ENCODE measurements around the gene FLII.

FLII gene

DNA sequence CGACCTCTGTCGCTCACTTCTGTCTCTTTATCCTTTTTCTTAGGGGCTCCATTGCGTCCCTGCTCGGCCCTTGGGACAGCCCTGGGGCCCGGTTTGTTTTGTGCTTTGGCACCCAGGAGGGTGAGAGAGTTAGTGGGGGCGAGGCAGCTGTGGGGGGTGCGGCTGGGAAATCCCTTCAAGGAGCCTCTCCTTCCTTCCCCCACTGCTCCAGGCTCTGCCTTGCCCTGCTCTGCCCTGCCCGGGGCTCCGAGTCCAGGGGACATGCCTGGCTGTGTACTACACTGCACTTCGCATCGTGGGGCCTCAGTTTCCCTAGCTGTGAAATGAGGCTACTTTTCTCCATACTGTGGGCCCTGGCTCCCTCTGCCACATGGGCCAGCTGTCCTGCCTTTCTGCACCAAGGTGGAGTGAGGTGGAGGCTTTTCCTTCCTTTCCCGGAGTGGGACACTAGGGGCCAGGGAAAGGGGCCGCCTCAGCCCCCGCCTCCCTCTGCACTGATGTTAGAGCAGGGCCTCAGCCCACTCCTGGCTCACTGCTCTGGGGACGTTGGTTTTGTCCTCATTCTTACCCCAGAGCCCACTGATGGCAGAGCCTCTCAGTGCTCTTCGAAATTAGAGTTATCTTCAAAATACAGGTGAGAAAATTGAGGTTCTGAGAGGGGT lies 32.1 kb downstream of the FLII start:
- Histone ChIP-seq H3K9me3 (ENCODE audit: control insufficient read depth, insufficient read depth, low read depth, low read length) (no peaks in the 10 kb centered on the region), H3K27ac (ENCODE audit: extremely low read depth, low read depth, low read length) (peak overlapping the region; percentile 68; the same call in 1 of the 2 replicates), H3K4me1 (ENCODE audit: control insufficient read depth, insufficient read depth, low read length) (peaks cover 4% of the 10 kb centered on the region; the same call in 1 of the 2 replicates), H3K4me3 (ENCODE audit: low read depth, low read length) (peak overlapping the region; percentile 48), H3K36me3 (ENCODE audit: control insufficient read depth in 2 of 2, insufficient read depth in 1 of 2, low read length in 2 of 2) (peaks cover 0 to 7% of the 10 kb centered on the region in 2 experiments; a peak in 2 of 3 replicates)
- CTCF ChIA-PET: interaction anchor here (0.6 kb wide), 2 partner anchors 87 to 399 kb away, joined by 3 to 4 read pairs; no protein-coding TSS in a partner anchor
- POLR2A ChIA-PET: no interaction called here
- TF ChIP-seq ZNF670 (tag by site-specific recombination; IDR thresholded peaks at IDR 0.05; ENCODE audit: low read depth) (no peak), ZNF184 (tag by site-specific recombination; IDR thresholded peaks at IDR 0.05) (no peak), ZNF791 (tag by site-specific recombination; IDR thresholded peaks at IDR 0.05) (no peak), ZNF132 (tag by site-specific recombination; IDR thresholded peaks at IDR 0.05; ENCODE audit: borderline replicate concordance) (no peak), ZBTB20 (tag by site-specific recombination; IDR thresholded peaks at IDR 0.05) (peak; percentile 44; the same call in 1 of the 2 replicates), ZNF596 (tag by site-specific recombination; IDR thresholded peaks at IDR 0.05) (no peak), RBAK (tag by site-specific recombination; IDR thresholded peaks at IDR 0.05) (no peak), ZNF354C (tag by site-specific recombination; IDR thresholded peaks at IDR 0.05; ENCODE audit: borderline replicate concordance, low read depth) (no peak), ZNF707 (tag by site-specific recombination; IDR thresholded peaks at IDR 0.05) (no peak), ZNF324 (tag by site-specific recombination; IDR thresholded peaks at IDR 0.05) (no peak), ZNF660 (tag by site-specific recombination; IDR thresholded peaks at IDR 0.05) (no peak), ZNF549 (tag by site-specific recombination; IDR thresholded peaks at IDR 0.05) (no peak), ZBTB44 (tag by site-specific recombination; IDR thresholded peaks at IDR 0.05) (no peak), ZNF571 (tag by site-specific recombination; IDR thresholded peaks at IDR 0.05) (no peak), ZBTB49 (tag by site-specific recombination; IDR thresholded peaks at IDR 0.05; ENCODE audit: low read depth) (no peak), ZNF548 (tag by site-specific recombination; IDR thresholded peaks at IDR 0.05) (no peak), ZNF704 (tag by site-specific recombination; IDR thresholded peaks at IDR 0.05) (no peak), ZNF335 (tag by site-specific recombination; conservative IDR thresholded peaks at IDR 0.05) (no peak), ZBTB6 (tag by site-specific recombination; IDR thresholded peaks at IDR 0.05) (no peak), GLIS1 (tag by site-specific recombination; IDR thresholded peaks at IDR 0.05) (peak; percentile 85), ZNF239 (tag by site-specific recombination; IDR thresholded peaks at IDR 0.05) (no peak)
- TF ChIP-seq, protein P1, sequence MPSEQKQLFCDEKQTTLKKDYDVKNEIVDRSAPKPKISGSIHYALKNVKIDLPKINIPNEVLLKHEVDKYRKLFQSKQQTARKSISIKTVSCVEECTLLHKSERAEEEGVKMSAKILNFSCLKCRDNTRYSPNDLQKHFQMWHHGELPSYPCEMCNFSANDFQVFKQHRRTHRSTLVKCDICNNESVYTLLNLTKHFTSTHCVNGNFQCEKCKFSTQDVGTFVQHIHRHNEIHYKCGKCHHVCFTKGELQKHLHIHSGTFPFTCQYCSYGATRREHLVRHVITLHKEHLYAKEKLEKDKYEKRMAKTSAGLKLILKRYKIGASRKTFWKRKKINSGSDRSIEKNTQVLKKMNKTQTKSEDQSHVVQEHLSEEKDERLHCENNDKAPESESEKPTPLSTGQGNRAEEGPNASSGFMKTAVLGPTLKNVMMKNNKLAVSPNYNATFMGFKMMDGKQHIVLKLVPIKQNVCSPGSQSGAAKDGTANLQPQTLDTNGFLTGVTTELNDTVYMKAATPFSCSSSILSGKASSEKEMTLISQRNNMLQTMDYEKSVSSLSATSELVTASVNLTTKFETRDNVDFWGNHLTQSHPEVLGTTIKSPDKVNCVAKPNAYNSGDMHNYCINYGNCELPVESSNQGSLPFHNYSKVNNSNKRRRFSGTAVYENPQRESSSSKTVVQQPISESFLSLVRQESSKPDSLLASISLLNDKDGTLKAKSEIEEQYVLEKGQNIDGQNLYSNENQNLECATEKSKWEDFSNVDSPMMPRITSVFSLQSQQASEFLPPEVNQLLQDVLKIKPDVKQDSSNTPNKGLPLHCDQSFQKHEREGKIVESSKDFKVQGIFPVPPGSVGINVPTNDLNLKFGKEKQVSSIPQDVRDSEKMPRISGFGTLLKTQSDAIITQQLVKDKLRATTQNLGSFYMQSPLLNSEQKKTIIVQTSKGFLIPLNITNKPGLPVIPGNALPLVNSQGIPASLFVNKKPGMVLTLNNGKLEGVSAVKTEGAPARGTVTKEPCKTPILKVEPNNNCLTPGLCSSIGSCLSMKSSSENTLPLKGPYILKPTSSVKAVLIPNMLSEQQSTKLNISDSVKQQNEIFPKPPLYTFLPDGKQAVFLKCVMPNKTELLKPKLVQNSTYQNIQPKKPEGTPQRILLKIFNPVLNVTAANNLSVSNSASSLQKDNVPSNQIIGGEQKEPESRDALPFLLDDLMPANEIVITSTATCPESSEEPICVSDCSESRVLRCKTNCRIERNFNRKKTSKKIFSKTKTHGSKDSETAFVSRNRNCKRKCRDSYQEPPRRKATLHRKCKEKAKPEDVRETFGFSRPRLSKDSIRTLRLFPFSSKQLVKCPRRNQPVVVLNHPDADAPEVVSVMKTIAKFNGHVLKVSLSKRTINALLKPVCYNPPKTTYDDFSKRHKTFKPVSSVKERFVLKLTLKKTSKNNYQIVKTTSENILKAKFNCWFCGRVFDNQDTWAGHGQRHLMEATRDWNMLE (tag by site-specific recombination; conservative IDR thresholded peaks at IDR 0.05; ENCODE audit: low read depth): no peak
- TF ChIP-seq, protein P2, sequence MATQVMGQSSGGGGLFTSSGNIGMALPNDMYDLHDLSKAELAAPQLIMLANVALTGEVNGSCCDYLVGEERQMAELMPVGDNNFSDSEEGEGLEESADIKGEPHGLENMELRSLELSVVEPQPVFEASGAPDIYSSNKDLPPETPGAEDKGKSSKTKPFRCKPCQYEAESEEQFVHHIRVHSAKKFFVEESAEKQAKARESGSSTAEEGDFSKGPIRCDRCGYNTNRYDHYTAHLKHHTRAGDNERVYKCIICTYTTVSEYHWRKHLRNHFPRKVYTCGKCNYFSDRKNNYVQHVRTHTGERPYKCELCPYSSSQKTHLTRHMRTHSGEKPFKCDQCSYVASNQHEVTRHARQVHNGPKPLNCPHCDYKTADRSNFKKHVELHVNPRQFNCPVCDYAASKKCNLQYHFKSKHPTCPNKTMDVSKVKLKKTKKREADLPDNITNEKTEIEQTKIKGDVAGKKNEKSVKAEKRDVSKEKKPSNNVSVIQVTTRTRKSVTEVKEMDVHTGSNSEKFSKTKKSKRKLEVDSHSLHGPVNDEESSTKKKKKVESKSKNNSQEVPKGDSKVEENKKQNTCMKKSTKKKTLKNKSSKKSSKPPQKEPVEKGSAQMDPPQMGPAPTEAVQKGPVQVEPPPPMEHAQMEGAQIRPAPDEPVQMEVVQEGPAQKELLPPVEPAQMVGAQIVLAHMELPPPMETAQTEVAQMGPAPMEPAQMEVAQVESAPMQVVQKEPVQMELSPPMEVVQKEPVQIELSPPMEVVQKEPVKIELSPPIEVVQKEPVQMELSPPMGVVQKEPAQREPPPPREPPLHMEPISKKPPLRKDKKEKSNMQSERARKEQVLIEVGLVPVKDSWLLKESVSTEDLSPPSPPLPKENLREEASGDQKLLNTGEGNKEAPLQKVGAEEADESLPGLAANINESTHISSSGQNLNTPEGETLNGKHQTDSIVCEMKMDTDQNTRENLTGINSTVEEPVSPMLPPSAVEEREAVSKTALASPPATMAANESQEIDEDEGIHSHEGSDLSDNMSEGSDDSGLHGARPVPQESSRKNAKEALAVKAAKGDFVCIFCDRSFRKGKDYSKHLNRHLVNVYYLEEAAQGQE (tag by site-specific recombination; IDR thresholded peaks at IDR 0.05): no peak

Measured in HEK293 (cell line).